SHP77 (cell line): Measurements from ENCODE around the gene POFUT1.
A peak's percentile ranks its signal among the peaks of the same experiment; 100 is the strongest.

Experiments
- DNase-seq, 2 experiments: peaks; one replicate each; lab custom pipeline; 2025; lab: John Stamatoyannopoulos, UW

POFUT1 gene

GRCh38 chr20:32278199-32278643, 70.5 kb downstream of the POFUT1 start:
- no peak for DNase-seq

- no peak for DNase-seq
Observed at GRCh38 chr20:32281711-32282110, 74.0 kb downstream of the POFUT1 start.

- peak; percentile 72 to 76 for DNase-seq
Observed at GRCh38 chr20:32282461-32282860, 74.8 kb downstream of the POFUT1 start.

DNA sequence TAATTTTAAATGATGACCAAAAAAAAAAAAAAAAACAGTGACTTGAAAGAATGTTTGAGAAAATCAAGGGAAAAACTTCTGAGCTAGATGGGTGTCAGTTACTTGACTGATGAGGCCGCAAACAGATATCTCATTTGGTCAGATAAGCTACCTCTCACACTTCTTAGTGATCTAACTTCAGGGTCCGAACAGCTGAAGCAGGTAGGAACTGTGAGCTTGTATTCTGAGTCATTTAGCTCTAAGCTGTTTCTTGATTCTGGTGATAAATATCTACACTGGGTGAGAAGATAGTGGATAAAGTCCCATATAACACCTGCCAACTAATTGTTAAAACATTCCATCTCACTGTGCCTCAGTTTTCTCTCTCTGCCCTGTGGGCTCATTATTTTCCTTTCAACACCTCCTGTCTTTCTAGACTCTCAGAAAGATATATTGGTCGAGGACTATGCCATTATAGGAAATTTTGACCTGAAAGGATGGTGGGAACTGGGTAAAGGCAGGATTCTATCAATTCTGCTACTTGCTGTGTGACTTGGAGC, 77.5 kb downstream of the POFUT1 start:
- no peak for DNase-seq

DNA sequence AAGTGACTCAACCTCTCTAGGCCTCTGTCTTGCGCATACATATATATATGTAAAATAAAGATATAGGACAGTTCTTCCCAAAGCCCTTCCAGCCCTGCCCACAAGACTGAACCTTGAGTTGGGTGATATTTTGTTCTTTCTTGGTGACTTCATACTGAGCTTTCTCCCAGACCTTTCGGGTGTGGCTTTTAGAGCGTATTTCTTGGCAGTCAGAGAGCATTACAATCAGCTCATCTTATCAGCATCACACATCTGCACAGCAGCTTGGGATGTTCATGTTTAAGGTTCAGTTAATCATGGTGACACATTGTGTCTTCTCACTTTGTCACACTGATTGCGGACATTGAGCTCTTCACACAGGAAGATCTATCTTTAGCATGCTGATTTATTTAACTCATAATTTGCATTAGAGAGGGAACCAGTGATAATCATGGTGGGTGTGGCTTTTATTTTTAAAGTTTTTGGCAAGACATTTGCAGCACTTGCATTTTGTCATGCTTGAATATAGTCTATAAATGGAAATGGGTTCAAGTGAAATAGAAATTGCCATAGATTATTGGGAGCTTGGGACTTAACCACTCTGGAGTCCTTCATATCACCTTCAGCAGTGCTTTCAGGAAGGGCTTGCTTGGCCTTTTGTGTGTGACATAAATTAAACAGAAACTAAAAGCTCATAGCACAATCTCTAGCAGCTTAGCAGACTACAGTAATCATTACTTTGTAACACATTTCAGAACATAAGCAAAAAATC, 78.1 kb downstream of the POFUT1 start:
- DNase-seq = no peak

GRCh38 chr20:32287231-32287638, 79.6 kb downstream of the POFUT1 start:
- DNase-seq = no peak
